ENCODE data around the gene SLC28A1. TPM values are rescaled to one million over a fixed set of nuclear protein-coding genes. Genes with fewer than 3 reads are reported as not detected.

The SLC28A1 gene
- total RNA-seq, 1 experiment from 2014 or later = not detected

DNA sequence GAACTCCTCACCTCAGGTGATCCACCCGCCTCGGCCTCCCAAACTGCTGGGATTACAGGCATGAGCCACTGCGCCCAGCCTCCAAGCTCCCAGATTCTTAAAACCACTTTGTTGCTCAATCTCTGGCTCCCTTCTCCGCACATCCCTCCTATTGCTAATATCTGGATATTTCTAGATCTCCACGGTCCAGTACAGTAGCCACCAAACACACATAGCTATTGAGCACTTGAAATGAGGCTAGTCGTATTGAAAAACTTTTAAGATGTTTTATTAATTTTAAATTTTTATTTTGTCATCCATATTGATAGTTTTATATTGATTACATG lies 44.3 kb downstream of the SLC28A1 start:
- Histone ChIP-seq H3K36me3 (ENCODE audit: control insufficient read depth, insufficient read depth, low read length) (no peaks in the 10 kb centered on the region), H3K27ac (ENCODE audit: low read length) (no peak overlapping the region), H3K4me1 (ENCODE audit: control insufficient read depth, insufficient read depth, low read length) (peaks cover 20% of the 10 kb centered on the region), H3K27me3 (ENCODE audit: control insufficient read depth, insufficient read depth, low read length) (no peaks in the 10 kb centered on the region), H3K4me3 (ENCODE audit: low read depth in 2 of 2, low read length in 2 of 2) (no peak overlapping the region), H3K9me3 (ENCODE audit: control insufficient read depth, insufficient read depth, low read depth, low read length) (no peaks in the 10 kb centered on the region)
- ATAC-seq (no peak), DNase-seq (ENCODE audit: low read depth, low spot score) (no peak)
- TF ChIP-seq POLR2AphosphoS5 (IDR thresholded peaks at IDR 0.05; ENCODE audit: low read depth, low read length) (no peak), SIN3A (IDR thresholded peaks at IDR 0.05; ENCODE audit: borderline replicate concordance, insufficient read depth, low read depth, low read length) (no peak), TCF7L2 (IDR thresholded peaks at IDR 0.05; ENCODE audit: low read depth, low read length) (no peak)
- TF ChIP-seq, protein P1, sequence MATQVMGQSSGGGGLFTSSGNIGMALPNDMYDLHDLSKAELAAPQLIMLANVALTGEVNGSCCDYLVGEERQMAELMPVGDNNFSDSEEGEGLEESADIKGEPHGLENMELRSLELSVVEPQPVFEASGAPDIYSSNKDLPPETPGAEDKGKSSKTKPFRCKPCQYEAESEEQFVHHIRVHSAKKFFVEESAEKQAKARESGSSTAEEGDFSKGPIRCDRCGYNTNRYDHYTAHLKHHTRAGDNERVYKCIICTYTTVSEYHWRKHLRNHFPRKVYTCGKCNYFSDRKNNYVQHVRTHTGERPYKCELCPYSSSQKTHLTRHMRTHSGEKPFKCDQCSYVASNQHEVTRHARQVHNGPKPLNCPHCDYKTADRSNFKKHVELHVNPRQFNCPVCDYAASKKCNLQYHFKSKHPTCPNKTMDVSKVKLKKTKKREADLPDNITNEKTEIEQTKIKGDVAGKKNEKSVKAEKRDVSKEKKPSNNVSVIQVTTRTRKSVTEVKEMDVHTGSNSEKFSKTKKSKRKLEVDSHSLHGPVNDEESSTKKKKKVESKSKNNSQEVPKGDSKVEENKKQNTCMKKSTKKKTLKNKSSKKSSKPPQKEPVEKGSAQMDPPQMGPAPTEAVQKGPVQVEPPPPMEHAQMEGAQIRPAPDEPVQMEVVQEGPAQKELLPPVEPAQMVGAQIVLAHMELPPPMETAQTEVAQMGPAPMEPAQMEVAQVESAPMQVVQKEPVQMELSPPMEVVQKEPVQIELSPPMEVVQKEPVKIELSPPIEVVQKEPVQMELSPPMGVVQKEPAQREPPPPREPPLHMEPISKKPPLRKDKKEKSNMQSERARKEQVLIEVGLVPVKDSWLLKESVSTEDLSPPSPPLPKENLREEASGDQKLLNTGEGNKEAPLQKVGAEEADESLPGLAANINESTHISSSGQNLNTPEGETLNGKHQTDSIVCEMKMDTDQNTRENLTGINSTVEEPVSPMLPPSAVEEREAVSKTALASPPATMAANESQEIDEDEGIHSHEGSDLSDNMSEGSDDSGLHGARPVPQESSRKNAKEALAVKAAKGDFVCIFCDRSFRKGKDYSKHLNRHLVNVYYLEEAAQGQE (IDR thresholded peaks at IDR 0.05; ENCODE audit: insufficient read depth in 1 of 2, low read depth in 2 of 2, low read length in 1 of 2) = no peak
- TF ChIP-seq, protein P2, sequence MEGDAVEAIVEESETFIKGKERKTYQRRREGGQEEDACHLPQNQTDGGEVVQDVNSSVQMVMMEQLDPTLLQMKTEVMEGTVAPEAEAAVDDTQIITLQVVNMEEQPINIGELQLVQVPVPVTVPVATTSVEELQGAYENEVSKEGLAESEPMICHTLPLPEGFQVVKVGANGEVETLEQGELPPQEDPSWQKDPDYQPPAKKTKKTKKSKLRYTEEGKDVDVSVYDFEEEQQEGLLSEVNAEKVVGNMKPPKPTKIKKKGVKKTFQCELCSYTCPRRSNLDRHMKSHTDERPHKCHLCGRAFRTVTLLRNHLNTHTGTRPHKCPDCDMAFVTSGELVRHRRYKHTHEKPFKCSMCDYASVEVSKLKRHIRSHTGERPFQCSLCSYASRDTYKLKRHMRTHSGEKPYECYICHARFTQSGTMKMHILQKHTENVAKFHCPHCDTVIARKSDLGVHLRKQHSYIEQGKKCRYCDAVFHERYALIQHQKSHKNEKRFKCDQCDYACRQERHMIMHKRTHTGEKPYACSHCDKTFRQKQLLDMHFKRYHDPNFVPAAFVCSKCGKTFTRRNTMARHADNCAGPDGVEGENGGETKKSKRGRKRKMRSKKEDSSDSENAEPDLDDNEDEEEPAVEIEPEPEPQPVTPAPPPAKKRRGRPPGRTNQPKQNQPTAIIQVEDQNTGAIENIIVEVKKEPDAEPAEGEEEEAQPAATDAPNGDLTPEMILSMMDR (IDR thresholded peaks at IDR 0.05) = no peak
- intact Hi-C loops (cut with micrococcal nuclease; ENCODE audit: unreplicated experiment) = loop anchor here (1.0 to 5.0 kb wide), 3 partner anchors 84 to 342 kb away; partner anchors contain the start of gene NMB
- CTCF ChIA-PET = interaction anchor here (0.6 to 1.2 kb wide), 10 partner anchors 8 to 358 kb away, joined by 3 to 8 read pairs (median 4); no protein-coding TSS in a partner anchor
- POLR2A ChIA-PET = interaction anchor here (0.6 to 0.7 kb wide), 2 partner anchors 232 to 330 kb away, joined by 5 read pairs; no protein-coding TSS in a partner anchor
- BruUV-seq (replicated peaks) = no TSS peak
- in situ Hi-C loops (cut with HindIII; ENCODE audit: low pct_unique_long_range_greater_than_20kb, low sequenced_read_pairs) = no loop called here

DNA sequence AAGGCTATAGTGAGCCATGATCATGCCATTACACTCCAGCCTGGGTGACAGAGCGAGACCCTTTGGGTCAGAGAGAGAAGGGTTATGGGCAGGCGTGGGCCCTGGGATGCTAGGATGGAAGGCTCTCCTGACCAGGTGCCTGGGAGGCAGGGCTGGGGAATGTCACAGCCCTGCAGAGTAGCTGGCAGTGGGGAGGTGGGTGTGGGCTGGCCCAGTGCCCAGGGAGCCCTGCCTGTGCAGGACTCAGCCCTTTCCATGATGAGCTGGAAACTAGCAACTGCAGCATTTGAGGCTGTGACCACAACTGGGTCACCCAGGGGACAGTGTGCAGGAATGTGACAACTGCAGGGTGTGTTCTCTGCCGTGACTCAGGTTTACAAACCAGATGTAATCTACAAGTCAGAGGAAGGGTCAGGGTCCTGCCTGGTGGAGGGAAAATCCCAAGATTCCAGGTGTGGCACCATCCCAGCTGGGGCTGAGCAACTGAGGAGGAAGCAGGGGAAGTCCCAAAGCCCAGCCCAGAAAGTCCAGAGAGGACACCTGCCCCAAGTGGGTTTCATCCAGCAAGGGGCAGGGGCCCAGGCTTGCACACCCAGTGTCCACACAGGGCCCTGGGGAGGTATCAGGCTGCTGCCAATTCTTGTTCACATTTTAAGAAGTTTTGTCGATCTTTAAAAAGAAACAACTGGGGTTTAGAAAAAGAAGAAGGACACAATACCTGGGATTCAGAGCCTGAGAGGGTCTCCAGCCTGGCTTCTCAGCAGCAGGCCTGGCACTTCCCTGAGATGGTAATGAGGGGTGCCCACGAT lies 45.5 kb downstream of the SLC28A1 start:
- peaks cover 20% of the 10 kb centered on the region for H3K4me1 ChIP-seq (ENCODE audit: control insufficient read depth, insufficient read depth, low read length)
- no peaks in the 10 kb centered on the region for H3K9me3 ChIP-seq (ENCODE audit: control insufficient read depth, insufficient read depth, low read depth, low read length)
- TF ChIP-seq POLR2AphosphoS5 (IDR thresholded peaks at IDR 0.05; ENCODE audit: low read depth, low read length) = no peak
- TF ChIP-seq, protein P2 (IDR thresholded peaks at IDR 0.05) = no peak
- peak; percentile 86 for ATAC-seq
- intact Hi-C loops (cut with micrococcal nuclease; ENCODE audit: unreplicated experiment) = loop anchor here (5.0 kb wide), 2 partner anchors 273 to 343 kb away; partner anchors contain the start of gene NMB
- H3K27ac ChIP-seq (ENCODE audit: low read length) = peak overlapping the region; percentile 7; the same call in 1 of the 2 replicates
- in situ Hi-C loops (cut with HindIII; ENCODE audit: low pct_unique_long_range_greater_than_20kb, low sequenced_read_pairs) = no loop called here
- no peaks in the 10 kb centered on the region for H3K36me3 ChIP-seq (ENCODE audit: control insufficient read depth, insufficient read depth, low read length)
- no peaks in the 10 kb centered on the region for H3K27me3 ChIP-seq (ENCODE audit: control insufficient read depth, insufficient read depth, low read length)
- DNase-seq (ENCODE audit: low read depth, low spot score) = no peak
- H3K4me3 ChIP-seq (ENCODE audit: low read depth in 2 of 2, low read length in 2 of 2) = no peak overlapping the region
- no TSS peak for BruUV-seq (replicated peaks)
- POLR2A ChIA-PET = interaction anchor here (0.6 to 0.7 kb wide), 5 partner anchors 21 to 218 kb away, joined by 3 to 11 read pairs (median 9); no protein-coding TSS in a partner anchor
- CTCF ChIA-PET = interaction anchor here (0.6 to 0.7 kb wide), 2 partner anchors 359 to 893 kb away, joined by 7 to 12 read pairs; no protein-coding TSS in a partner anchor

All from Panc1 (cell line).